Measurements from ENCODE around the gene SEC31A.
A peak's percentile ranks its signal among the peaks of the same experiment; 100 is the strongest.

Gene SEC31A

GRCh38 chr4:82792912-82793649 lies 97.9 kb downstream of the SEC31A start:
- no peak for TF ChIP-seq CTCF (conservative IDR thresholded peaks at IDR 0.05; ENCODE audit: control insufficient read depth, insufficient read depth, low read depth, low read length)
- DNase-seq (ENCODE audit: low read depth) = no peak
- no peak overlapping the region for H3K4me3 ChIP-seq (ENCODE audit: control insufficient read depth, low read depth, low read length)

- no peak for TF ChIP-seq CTCF (conservative IDR thresholded peaks at IDR 0.05; ENCODE audit: control insufficient read depth, insufficient read depth, low read depth, low read length)
- DNase-seq (ENCODE audit: low read depth) = no peak
- H3K4me3 ChIP-seq (ENCODE audit: control insufficient read depth, low read depth, low read length) = no peak overlapping the region
Measured at GRCh38 chr4:82791179-82791578, 99.8 kb downstream of the SEC31A start.

DNA sequence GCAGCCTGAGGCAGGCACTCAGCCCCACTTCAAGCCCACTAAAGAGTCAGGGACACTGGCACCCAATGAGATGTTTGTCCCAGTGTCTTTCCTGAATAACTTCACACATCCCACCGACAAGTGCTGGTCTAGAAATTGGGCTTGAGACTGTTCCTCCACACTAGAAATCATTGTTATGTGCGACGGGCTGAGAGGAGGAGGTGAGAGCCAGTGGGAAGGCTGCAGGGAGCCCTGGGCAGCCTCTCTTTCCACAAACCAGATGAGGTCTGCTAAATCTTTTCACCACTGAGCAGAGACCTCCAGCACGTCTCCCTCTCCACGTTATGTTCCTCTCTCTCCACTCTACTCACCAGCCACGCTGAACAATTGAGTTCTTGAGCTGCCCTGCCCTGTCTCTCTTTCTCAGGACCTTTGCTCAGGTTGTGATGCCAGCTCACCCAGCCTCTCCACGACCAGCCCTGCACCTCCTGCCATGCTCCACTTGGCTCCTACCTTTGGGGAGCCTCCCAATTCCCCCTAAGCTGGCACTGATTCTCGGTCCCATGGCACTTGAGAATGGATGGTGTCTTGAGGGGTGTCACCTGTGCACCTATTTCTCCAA lies 100.8 kb downstream of the SEC31A start:
- DNase-seq (ENCODE audit: low read depth) = no peak
- no peak for TF ChIP-seq CTCF (conservative IDR thresholded peaks at IDR 0.05; ENCODE audit: control insufficient read depth, insufficient read depth, low read depth, low read length)

GRCh38 chr4:82789025-82789776 lies 101.8 kb downstream of the SEC31A start:
- H3K4me3 ChIP-seq (ENCODE audit: control insufficient read depth, low read depth, low read length) = no peak overlapping the region
- no peak for DNase-seq (ENCODE audit: low read depth)
- TF ChIP-seq CTCF (conservative IDR thresholded peaks at IDR 0.05; ENCODE audit: control insufficient read depth, insufficient read depth, low read depth, low read length) = no peak

More for the DNA sequence above, 100.8 kb downstream of the SEC31A start:
- H3K4me3 ChIP-seq (ENCODE audit: control insufficient read depth, low read depth, low read length) = no peak overlapping the region

- TF ChIP-seq CTCF (conservative IDR thresholded peaks at IDR 0.05; ENCODE audit: control insufficient read depth, insufficient read depth, low read depth, low read length) = no peak
- DNase-seq (ENCODE audit: low read depth) = peak; percentile 56
Measured at GRCh38 chr4:82787342-82787741, 103.6 kb downstream of the SEC31A start.

GRCh38 chr4:82786828-82787227 lies 104.1 kb downstream of the SEC31A start:
- no peak for DNase-seq (ENCODE audit: low read depth)
- no peak for TF ChIP-seq CTCF (conservative IDR thresholded peaks at IDR 0.05; ENCODE audit: control insufficient read depth, insufficient read depth, low read depth, low read length)
- H3K4me3 ChIP-seq (ENCODE audit: control insufficient read depth, low read depth, low read length) = no peak overlapping the region

More at GRCh38 chr4:82787342-82787741, 103.6 kb downstream of the SEC31A start:
- no peak overlapping the region for H3K4me3 ChIP-seq (ENCODE audit: control insufficient read depth, low read depth, low read length)

Measured in fibroblast of mammary gland (primary cell).